ENCODE data around the gene CYTH3. TPM values are rescaled to one million over a fixed set of nuclear protein-coding genes. Genes with fewer than 3 reads are reported as not detected.

The CYTH3 gene
- total and polyA plus RNA-seq, 7 donors, result 6.1 to 15.0 (median 13.5) TPM

- DNase-seq (no peak), ATAC-seq (peak; percentile 44 to 57 (median 52))
- no peaks in the 10 kb centered on the region for H3K27me3 ChIP-seq (ENCODE audit: insufficient read depth in 3 of 3, low read length in 2 of 3)
- intact Hi-C loops (cut with DNase I), result loop anchor here in 1 of 2 donors (5.0 kb wide), 1 partner anchor 105 kb away; the partner anchor contains the start of gene CYTH3
- no peaks in the 10 kb centered on the region for H3K9me3 ChIP-seq
- peaks cover 0 to 51% of the 10 kb centered on the region in 2 donors for H3K36me3 ChIP-seq (ENCODE audit: insufficient read depth in 1 of 2, low read depth in 1 of 2)
- H3K27ac ChIP-seq, result peak overlapping the region; percentile 4
- no peak overlapping the region for H3K4me3 ChIP-seq
- no peak for TF ChIP-seq CTCF (IDR thresholded peaks at IDR 0.05)
- 45 to 61% (median 55%) methylated on average over 13 of the region's 13 CpGs for WGBS, 3 donors
- peaks cover 19% of the 10 kb centered on the region for H3K4me1 ChIP-seq
Observed at GRCh38 chr7:6167004-6167551, 105.3 kb downstream of the CYTH3 start.

DNA sequence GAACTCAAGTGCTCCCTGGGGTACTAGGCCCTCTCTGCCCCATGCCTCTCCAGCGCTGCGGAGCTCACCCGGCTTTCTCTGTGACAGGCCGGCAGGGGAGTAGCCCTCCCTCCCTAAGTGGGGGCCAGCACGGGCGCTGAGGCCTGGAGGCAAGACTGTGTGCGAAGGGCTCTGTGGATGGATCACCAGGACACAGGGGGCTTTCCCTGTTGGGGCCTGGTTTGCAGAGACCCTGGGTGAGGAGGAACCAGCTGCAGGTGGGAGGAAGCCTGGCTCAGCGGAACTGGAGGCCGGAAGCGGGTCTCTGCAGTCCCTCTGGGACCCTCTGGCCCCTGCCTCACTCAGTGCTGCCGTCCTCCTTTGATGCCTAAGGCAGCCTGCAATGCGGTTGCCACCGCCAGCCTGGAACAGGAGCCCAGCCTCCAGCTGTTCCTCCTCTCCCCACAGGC is 106.0 kb downstream of the CYTH3 start:
- intact Hi-C loops (cut with DNase I), result loop anchor here in 1 of 2 donors (5.0 kb wide), 1 partner anchor 106 kb away; the partner anchor contains the start of gene CYTH3
- DNase-seq, result no peak

DNA sequence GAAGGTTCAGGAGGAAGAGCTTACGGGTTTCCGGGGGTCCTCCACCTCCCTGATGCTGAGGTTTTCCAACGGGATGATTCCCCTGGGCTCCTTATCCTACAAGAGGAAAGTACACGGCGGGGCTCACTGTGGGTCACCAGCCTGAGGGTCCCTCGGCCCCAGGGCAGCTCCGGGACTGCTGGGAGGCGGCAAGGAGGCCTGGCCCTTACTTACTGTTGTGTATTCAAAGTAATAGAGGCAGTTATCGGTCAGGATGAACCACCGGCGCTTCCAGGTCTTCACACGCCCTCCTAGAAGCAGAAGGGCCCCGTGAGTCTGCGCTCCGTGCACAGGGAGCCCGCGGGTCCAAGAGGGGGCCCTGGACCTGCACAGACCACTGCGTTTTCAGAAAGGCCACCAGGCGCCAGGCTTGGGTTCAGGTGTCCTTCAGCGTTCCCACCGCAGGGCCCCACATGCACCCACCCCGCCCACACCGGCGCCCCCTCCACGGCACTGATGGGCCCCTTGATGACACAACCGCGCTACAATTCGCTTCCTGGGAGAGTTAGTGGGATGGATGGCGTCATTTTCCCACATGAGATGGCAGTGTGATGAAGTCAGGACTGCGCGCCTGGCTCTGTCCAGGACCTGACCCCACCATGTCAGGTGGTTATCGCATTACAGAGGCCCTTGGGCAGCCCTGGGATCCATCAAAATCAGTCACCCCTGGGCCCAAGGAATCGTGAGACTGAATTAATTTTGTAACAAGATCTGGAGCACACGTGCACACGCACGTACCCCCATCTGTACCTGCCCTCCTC is 106.7 kb downstream of the CYTH3 start:
- DNase-seq (no peak), ATAC-seq (no peak)
- intact Hi-C loops (cut with DNase I), result loop anchor here in 1 of 2 donors (5.0 kb wide), 1 partner anchor 107 kb away; the partner anchor contains the start of gene CYTH3
- Histone ChIP-seq H3K9me3 (no peaks in the 10 kb centered on the region), H3K27ac (no peak overlapping the region), H3K27me3 (ENCODE audit: insufficient read depth in 3 of 3, low read length in 2 of 3) (no peaks in the 10 kb centered on the region), H3K4me3 (no peak overlapping the region), H3K4me1 (peaks cover 19% of the 10 kb centered on the region), H3K36me3 (ENCODE audit: insufficient read depth in 1 of 2, low read depth in 1 of 2) (peaks cover 0 to 60% of the 10 kb centered on the region in 2 donors)
- WGBS, 3 donors, result 90 to 93% (median 91%) methylated on average over 36 of the region's 36 CpGs
- TF ChIP-seq CTCF (IDR thresholded peaks at IDR 0.05), result no peak

More for the DNA sequence above, 106.0 kb downstream of the CYTH3 start:
- no peak for TF ChIP-seq CTCF (IDR thresholded peaks at IDR 0.05)
- no peak overlapping the region for H3K4me3 ChIP-seq
- WGBS, 3 donors, result 75 to 79% (median 77%) methylated on average over 12 to 13 of the region's 13 CpGs
- H3K36me3 ChIP-seq (ENCODE audit: insufficient read depth in 1 of 2, low read depth in 1 of 2), result peaks cover 0 to 57% of the 10 kb centered on the region in 2 donors
- H3K27me3 ChIP-seq (ENCODE audit: insufficient read depth in 3 of 3, low read length in 2 of 3), result no peaks in the 10 kb centered on the region
- no peak for ATAC-seq
- H3K4me1 ChIP-seq, result peaks cover 19% of the 10 kb centered on the region
- no peaks in the 10 kb centered on the region for H3K9me3 ChIP-seq
- H3K27ac ChIP-seq, result peak overlapping the region; percentile 4

DNA sequence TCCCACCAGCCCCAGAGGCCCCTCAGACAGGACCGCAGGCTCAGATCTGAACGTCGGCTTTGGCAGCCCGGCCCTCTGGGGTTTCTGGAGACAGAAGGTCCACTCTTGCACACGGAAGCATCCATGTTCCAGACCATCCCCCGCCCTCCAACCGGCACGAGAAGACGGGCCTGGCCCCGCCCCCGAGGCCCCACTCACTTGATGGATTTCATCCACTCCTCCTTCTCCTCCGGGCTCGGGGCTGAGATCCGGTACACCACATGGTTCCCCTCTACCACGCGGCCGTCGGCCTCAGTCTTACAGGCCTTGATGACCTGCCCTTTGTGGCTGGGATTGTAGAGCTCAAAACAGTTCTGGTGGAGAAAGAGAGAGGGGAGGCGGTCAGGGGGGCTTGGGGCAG is 107.3 kb downstream of the CYTH3 start:
- Histone ChIP-seq H3K4me1 (peaks cover 19% of the 10 kb centered on the region), H3K27ac (no peak overlapping the region), H3K36me3 (ENCODE audit: insufficient read depth in 1 of 2, low read depth in 1 of 2) (peaks cover 0 to 55% of the 10 kb centered on the region in 2 donors), H3K9me3 (no peaks in the 10 kb centered on the region), H3K27me3 (ENCODE audit: insufficient read depth in 3 of 3, low read length in 2 of 3) (no peaks in the 10 kb centered on the region), H3K4me3 (no peak overlapping the region)
- no peak for ATAC-seq
- intact Hi-C loops (cut with DNase I), result loop anchor here in 1 of 2 donors (5.0 kb wide), 1 partner anchor 107 kb away; the partner anchor contains the start of gene CYTH3
- WGBS, 3 donors, result 76 to 81% (median 80%) methylated on average over 19 of the region's 19 CpGs
- no peak for DNase-seq
- no peak for TF ChIP-seq CTCF (IDR thresholded peaks at IDR 0.05)
